ENCODE data around the gene PUS3.
"Not testable (repeated sequence)": the region's sequence is repeated elsewhere in the genome, so short reads cannot be mapped to it uniquely, and the experiment has no call there.

Gene PUS3

DNA sequence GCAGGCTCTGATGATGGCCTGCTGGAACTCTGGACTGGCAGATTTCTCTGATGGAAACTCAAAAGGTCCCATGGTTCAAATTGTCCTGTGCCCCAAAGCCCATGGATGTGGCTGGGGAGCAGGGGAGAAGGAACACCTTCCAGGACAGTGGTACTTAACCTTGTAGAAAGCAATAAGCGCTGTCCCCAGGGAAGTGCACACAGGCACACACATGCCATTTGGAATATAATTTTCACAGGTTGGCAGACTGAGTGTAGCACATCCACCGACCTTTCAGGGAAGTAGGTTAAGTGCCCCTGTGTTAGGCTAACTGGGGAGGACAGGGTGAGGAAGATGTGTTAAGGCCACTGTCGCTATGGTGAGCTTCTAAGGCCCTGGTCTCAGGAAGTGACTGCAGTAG, 19.1 kb upstream of the PUS3 start:
- DNase-seq (ENCODE audit: low read depth in 2 of 3, low spot score in 2 of 3), result no peak

DNA sequence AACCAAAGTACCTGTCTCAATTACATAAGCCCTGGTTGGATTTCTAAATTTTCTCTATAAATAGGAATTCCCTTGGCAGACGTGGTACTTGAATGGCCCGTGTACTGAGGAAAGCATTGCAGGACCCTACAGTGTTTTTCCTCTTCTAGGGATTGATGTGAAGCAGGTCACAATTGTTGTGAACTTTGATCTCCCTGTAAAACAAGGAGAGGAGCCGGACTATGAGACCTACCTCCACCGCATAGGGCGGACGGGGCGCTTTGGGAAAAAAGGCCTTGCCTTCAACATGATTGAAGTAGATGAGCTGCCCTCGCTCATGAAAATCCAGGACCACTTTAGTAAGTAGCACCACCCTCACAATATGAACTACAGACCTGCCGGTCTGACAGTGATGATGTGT, 18.0 kb upstream of the PUS3 start:
- no peak for DNase-seq (ENCODE audit: low read depth in 2 of 3, low spot score in 2 of 3)

DNA sequence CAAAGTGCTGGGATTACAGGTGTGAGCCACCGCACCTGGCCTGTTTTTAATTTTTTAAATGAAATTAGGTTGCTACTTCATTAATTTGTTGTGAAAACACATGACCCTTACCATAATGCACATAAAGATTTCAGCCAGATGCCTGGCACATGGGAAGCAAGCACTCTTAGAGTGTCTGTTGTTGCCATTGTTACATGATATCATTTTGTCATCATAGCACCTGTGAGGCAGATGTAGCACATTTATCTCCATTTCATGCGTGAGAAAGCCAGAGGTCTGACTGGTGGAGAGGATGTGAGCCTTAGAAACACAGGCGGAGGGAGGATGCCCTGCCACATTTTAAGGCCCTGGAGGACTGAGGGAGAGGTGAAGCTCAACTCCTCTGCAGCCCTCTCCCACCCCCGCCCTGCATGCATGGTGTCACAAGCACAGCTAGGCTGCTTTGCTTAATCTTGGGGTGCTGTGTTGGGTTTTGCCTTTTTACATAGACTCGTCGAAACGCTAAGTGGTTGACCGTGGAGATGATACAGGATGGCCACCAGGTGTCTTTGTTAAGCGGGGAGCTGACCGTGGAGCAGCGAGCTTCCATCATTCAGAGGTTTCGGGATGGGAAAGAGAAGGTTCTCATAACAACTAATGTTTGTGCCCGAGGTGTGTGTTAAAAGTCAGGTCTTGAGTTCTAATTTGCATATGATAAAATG, 15.3 kb upstream of the PUS3 start:
- DNase-seq (ENCODE audit: low read depth in 2 of 3, low spot score in 2 of 3), result no peak

DNA sequence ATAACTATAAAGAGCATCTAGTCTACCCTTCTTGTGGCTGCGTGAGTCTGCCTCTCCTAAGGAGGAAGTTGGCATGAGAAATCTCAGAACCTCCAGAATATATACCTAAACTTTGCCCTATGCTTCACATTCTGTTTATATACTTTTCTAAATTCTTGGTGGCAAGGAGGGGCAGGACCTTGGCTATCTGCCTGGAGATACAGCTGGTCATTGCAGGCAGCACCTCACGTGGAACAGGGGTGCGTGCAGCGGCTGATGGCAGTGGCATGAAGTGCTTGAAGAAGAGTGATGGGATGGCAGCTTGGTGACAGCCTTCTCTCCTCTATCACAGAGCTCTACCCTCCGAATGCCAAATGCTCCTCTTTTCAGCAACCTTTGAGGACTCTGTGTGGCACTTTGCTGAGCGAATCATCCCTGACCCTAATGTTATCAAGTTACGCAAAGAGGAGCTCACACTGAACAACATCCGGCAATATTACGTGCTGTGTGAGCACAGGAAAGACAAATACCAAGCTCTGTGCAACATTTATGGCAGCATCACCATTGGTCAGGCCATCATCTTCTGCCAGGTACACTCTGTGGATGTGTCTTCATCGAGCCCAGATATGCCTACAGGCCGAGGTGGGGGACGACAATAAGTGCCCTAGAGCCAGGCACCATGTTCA, 13.8 kb upstream of the PUS3 start:
- DNase-seq (ENCODE audit: low read depth in 2 of 3, low spot score in 2 of 3), result no peak

DNA sequence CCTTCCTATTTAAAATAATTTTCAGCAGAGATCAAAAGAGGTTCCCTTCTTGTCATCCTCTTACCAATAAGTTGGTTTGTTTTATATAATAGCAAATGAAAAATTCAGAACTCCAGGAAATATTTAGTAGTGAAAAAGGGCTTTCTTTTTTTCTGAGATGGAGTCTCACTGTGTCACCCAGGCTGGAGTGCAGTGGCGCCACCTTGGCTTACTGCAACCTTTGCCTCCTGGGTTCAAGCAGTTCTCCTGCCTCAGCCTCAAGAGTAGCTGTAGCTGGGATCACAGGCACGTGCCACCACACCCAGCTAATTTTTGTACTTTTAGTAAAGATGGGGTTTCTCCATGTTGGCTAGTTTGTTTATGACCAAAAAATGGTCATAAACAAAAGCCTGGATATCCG, 11.6 kb upstream of the PUS3 start:
- not testable (repeated sequence) for DNase-seq (ENCODE audit: low read depth in 2 of 3, low spot score in 2 of 3)

DNA sequence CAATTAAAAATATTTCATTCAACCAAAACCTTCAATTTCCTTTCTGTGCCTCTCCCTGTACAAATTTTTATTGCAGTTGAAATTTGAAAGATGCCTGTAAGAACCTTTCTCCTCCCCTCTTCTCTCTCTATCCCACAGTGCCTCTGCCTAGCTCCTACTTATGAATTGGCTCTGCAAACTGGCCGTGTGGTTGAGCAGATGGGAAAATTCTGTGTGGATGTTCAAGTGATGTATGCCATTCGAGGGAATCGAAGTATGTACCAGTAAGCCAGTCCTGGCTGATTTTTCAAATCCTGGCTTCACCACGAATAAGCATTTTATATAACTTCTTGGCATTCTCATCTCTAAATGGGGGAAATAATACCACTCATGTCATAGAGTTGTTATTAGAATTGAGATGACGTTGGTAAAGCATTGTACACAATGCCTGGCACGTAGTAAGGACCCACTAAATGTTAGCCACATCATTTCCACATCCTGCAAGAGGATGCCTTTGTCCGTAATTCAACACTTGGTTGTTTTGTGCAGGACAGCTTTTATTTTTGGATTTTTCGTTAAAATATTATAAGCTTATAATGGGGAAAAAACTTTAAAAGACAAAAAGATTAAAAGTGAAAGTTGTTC, 7.3 kb upstream of the PUS3 start:
- no peak for DNase-seq (ENCODE audit: low read depth in 2 of 3, low spot score in 2 of 3)

DNA sequence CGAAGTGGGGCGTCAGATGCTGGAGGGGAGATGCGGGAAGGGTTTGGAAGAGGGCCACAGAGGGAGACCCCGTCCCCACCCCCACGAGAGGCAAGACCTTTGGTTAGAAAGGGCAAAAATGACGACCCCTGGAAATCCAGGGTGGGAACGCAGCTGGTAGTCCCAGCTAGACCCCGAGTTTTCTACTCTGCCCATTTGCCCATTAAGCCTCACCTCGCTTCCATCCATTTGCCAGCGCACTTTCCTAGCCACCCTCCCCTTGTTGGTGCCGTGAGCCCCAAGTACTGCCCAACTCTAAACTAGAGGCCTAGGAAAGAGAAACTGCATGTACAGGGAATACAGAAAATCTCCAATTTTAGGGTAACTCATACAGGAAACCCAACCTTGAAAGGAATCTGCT, 1.7 kb upstream of the PUS3 start:
- no peak for DNase-seq (ENCODE audit: low read depth in 2 of 3, low spot score in 2 of 3)

DNA sequence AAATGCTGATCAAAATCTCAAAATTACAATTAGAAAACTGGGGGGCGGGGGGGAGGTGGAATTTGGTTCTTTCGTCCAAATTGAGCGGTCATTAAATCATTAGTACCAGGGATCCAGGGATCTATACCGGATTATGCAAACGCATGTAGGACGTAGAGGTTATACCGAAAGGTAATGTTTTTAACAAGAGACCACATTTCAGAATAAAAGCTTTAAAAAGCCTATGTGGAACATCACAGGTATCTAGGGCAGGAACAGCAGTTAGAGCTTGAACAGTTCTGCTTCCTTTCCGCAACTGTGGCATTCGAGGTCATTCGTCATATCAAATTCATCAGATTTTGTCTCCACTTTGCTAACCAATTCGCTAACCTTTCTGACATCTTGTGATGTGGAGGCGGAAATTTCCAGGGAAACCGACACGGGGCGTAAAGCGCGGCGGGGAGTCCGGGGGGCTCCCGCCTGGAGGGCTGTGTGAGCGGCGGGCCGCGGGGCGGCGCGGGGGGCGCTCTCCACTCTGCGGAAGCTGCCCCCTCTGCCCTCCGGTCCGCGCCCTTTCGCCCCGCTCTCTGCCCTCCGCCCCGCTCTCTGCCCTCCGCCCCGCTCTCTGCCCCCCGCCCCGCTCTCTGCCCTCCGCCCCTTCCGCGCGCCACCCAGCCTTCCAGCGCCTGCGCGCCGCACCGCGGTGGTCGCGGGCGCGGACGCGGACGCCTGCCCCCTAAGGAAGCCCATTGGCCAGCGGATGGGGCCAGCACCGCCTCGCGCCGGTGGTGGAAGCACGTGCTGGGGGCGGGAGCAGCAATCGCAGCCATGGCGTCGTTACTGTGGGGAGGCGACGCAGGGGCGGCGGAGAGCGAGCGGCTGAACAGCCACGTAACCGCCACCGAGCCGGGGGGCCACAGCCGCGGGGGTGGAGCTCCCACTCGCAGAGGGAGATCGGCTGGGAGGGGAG, 979 bp upstream of the PUS3 start, which contains the start of gene DDX25:
Gene DDX25, plus strand, starts transcription at position 798 of the 949 bp plus-strand sequence. Its CDS starts 10 bp downstream, at position 808.
- DNase-seq (ENCODE audit: low read depth in 2 of 3, low spot score in 2 of 3), result no peak

DNA sequence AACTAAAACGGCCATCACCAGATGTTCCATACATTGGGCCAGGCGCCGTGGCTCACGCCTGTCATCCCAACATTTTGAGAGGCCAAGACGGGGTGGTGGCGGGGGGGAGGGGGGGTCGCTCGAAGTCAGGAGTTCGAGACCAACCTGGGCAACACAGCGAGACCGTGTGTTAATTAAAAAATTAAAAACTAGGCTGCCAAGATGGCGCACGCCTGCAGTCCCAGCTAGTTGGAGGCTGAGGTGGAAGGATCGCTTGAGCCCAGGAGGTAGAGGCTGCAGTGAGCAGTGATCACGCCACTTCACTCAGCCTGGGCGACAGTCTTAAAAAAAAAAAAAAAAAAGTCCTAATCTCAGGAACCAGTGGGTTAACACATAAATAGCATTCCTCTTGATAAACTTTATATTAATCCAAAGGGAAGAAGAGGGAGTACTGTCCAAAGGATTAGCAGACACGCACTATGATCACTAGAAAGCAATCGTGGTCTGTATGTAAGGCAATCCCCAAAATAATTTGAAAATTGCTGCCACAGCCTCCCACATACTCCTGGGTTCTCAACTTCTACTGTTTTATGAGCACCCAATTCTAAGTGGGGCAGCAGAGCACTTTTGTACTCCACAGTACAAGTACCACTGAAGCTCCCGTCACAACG, 604 bp downstream of the PUS3 start:
- DNase-seq (ENCODE audit: low read depth in 2 of 3, low spot score in 2 of 3), result no peak

DNA sequence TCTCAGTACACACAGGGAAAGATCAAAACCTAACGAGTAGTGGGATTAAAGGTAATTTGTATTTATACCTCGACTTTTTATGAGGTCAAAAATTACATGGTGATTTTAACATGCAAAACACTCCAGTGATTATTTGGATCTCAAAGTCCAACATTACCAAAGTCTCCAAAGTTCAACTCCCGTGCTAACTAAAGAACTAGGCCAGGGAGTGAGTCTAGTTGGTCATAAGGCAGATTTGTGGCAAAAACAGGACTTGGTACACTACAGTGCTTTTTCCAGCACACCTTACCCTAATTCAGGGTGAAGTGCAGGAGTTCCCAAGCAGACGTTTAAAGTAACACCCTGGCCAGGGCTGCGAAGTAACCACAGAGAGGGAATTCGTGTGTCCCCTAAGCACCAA, 1.1 kb downstream of the PUS3 start:
- no peak for DNase-seq (ENCODE audit: low read depth in 2 of 3, low spot score in 2 of 3)

DNA sequence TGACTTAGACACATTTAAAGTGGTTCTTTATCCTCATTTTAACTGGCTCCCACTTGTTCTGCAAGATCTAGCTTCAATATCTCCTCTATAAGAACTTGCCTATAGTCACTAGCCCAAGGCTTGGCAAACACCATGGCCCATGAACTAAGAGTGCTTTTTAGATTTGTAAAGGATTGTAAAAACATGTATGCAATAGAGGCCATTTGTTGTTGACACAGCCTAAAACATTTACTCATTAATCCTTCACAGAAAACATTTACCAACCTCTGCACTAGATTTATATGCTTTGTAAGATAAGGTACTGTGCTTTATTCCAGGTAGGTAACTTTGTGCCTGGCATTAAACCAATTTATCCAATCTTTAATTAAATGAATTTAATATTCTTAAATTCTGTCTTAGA, 10.0 kb downstream of the PUS3 start:
- no peak for DNase-seq (ENCODE audit: low read depth in 2 of 3, low spot score in 2 of 3)

DNA sequence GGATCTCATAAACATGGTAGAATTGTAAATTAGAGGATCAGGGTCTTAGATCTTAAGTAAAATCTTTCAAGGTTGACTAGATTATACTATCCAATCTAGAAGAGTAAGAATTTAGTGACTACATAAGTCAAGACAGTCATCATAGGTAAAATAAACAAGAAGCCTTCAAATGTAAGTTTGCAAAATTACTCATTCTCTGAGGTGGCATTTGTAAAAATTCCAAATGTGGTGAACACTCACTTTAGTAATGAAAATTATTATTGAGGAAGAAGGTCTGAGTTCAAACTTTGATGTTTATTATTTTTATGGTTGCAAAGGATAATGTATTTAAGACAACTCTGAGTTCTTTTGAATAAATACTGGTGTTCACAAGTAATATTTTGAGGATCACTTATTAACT, 10.9 kb downstream of the PUS3 start:
- DNase-seq (ENCODE audit: low read depth in 2 of 3, low spot score in 2 of 3), result no peak

DNA sequence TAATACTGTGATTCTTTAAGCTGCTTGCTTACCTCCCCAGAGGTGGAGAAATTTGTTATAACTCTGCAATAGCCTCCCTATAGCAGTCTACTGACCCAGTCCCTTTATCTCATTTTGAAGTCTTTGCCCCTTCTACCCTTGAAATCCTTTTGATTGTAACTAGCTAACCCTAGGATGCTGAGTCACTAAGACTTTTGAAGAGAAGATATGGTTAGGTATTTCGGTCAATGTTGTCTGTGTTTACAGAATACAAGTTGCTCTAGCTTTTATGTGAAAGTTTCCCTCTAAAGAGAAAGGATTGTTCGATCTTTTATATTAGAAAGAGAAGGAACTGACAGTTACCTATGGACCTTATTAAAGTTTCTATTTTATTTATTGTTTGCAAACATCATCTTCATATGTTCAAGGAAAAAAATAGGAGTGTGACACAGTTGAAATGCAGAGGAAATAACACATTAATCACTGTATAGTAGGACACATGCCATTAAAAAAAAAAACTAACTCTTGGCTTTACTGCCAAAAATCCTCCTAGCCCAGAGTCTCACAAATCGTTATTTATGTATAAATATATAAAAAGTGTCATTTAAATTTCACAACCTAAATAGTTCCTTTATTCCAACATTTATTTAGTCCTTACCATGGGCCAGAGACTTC, 12.4 kb downstream of the PUS3 start:
- no peak for DNase-seq (ENCODE audit: low read depth in 2 of 3, low spot score in 2 of 3)

DNA sequence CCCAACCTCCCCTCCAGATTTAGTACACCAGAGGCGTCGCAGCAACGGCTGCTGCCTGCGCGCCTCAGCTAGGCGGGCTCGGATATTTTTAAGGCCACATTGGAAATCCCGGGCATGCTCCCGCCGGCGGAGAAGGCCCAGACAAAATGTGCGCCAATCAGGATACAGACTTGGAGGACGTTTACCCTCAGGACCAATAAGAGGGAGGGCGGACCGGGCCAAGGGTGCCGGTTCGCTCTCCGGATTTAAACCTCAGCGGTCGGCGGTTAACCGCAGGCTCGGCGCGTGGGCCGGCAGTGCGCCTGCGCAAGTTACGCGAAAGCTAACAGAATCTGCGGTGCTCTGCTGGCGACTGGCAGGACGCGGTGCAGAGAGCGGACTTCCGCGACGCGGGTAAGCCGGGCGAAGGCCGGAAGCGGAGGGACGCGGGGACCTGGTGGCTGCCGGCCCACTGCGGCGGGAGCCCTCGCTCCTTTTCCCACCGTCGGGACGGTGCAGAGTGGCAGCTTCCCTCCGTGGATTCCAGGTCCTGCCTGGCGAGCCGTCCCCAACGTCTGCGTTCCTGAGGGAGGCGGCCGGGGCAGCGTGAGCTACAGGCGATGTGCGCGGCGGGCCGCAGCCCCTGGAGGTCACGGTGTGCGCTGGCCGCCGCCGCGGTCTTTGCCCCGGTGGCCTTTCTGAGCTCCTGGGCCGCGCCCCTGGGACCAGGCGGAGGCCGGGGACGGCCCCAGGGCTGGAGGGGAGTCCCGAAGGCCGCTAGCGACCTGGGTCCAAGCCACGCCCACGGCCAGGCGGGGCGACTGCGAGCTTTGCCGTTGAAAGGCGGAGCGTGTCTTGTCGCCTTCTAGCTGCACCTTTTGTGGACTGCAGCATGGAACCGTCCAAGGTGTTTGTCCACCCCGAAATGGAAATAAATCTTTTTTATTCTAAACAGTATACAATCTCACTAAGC, 15.4 kb downstream of the PUS3 start, which contains the start of gene HYLS1:
Gene HYLS1, plus strand, starts transcription at position 296 of the 952 bp plus-strand sequence. CDS start 11,701 bp downstream, outside the sequence.
- DNase-seq (ENCODE audit: low read depth in 2 of 3, low spot score in 2 of 3), result peak; percentile 97

DNA sequence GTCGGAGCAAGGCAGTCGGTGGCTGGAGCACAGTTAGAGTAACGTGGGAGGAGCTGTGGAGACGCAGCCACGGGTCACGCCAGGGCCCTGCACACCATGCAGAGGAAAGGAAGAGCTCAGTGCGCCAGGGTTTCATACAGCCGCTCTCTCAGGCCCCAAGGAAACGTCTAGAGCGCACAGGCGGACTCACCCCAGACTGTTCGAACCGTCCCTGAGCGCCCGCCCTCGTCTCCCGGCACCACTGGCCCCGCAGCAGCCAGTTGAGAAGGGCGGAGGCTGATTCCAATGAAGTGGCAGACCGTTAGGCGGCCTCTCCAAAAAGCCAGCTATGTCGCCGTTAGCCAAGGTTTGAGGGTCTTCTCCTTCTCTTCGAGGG, 16.0 kb downstream of the PUS3 start:
- DNase-seq (ENCODE audit: low read depth in 2 of 3, low spot score in 2 of 3), result peak in 1 of 3 experiments; percentile 37

DNA sequence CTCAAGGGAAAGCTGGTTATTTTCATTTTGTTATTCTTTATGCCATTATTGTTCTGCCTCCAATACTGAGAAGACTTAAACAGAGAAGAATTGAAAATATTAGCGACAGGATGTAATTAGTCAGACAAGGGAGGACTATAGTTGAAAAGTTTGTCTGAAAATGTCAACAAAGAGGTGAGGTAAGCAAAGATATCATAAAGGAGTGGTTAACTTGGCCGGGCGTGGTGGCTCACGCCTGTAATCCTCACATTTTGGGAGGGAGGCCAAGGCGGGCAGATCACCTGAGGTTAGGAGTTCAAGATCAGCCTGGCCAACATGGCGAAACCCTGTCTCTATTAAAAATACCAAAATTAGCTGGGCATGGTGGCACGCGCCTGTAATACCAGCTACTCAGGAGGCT, 19.6 kb downstream of the PUS3 start:
- no peak for DNase-seq (ENCODE audit: low read depth in 2 of 3, low spot score in 2 of 3)

DNA sequence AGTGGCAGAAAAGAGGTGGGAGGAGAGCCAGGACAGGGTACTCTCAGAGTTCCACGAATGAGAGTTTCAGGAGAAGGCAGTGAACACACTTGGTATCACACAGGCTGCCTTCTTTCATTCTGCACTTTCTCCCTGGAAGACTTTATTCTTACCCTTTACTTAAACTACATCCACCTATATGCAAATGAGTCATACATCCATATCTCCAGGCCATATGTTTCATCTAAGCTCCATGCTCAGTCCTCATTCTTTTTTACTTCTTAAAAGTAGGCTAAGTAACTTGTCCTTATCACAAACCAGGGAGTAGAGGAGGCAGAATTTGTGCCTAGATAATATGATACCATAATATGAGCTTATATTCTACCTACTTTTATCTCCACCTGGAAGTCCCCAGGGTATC, 21.7 kb downstream of the PUS3 start:
- DNase-seq (ENCODE audit: low read depth in 2 of 3, low spot score in 2 of 3), result no peak

DNA sequence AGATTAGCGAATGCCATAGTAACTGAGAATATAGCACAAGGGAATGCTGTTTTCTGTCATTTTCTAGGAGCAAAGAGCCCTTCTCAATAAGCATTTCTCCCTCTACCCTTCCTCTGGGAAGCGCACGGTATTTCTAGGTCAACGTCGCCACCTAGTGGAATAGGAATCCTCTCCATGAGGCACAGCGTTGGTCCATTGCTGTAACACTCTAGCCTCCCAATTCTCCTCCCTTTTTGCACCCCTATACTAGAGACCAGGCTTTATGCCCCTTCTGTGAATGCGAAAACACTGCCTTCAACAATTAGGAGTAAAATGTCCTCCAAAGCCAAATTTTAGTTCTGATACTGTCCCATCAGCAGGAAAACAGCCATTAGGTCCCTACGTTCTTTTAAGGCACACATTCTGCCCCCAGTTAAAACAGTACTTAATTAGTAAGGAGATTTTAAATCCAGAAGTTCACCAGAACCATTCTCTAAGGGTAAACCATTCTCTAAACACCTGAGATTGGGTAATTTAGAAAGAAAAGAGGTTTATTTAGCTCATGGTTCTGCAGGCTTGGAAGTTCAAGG, 28.4 kb downstream of the PUS3 start:
- no peak for DNase-seq (ENCODE audit: low read depth in 2 of 3, low spot score in 2 of 3)

Measured in activated CD8-positive, alpha-beta memory T cell treated with anti-CD3 and anti-CD28 coated beads for 48 hours (primary cell).